Activated CD8-positive, alpha-beta memory T cell treated with anti-CD3 and anti-CD28 coated beads, Interleukin-2, amount 50 U/mL, for 48 hours (primary cell): ENCODE data around the gene MX1.

Experiments used
- DNase-seq: peaks from one replicate; pipeline ENCODE4 v3.0.0-alpha.2; 2020

Gene MX1

DNA sequence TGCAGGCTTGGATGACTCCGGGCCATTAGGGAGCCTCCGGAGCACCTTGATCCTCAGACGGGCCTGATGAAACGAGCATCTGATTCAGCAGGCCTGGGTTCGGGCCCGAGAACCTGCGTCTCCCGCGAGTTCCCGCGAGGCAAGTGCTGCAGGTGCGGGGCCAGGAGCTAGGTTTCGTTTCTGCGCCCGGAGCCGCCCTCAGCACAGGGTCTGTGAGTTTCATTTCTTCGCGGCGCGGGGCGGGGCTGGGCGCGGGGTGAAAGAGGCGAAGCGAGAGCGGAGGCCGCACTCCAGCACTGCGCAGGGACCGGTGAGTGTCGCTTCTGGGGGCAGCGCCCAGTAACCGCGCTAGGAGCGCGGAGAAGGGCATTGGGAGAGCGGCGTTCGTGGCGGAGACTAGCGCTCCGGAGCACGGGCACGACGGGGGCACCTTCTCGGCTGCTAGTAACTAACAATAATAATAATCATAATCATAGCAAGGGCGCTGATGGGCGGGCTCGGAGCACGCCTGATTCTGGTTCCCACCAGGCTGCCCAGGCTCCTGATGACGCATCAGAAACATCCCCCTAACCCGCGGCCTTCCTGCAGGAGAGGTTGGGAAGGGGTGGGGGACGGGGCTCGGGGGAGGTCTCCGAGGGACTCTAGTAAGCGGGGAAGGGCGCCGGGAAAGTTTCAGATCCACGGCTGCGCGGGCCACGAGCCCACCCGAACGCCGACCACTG is at the start of gene MX1:
TSS of gene MX1 (plus strand) at position 286 of the 722 bp plus-strand sequence. CDS start 5,832 bp downstream, outside the sequence.
- peak; percentile 90 for DNase-seq

GRCh38 chr21:41377715-41378114 is 48.3 kb upstream of the MX1 start:
- no peak for DNase-seq

DNA sequence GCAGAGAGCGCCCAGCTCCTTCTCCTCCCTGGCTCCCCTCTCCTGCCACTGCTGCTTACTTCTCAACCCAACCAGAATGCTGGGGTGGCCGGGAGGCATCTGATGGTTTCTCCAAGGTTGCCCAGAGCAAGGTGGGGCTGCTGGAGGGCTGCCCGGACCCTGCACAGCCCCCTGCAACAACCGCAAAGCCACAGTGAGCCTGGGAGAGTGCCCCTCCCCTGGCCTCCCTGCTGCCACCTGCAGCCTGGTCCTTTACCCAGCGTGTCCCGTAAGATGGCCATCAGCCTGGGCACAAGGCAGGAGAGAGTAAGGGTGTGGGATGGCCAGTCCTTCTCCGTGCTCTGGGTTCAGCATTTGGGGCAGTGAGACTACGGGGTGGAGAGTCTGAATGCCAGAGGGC is 47.2 kb upstream of the MX1 start:
- DNase-seq = no peak

GRCh38 chr21:41379901-41380300 is 46.1 kb upstream of the MX1 start:
- DNase-seq = no peak

DNA sequence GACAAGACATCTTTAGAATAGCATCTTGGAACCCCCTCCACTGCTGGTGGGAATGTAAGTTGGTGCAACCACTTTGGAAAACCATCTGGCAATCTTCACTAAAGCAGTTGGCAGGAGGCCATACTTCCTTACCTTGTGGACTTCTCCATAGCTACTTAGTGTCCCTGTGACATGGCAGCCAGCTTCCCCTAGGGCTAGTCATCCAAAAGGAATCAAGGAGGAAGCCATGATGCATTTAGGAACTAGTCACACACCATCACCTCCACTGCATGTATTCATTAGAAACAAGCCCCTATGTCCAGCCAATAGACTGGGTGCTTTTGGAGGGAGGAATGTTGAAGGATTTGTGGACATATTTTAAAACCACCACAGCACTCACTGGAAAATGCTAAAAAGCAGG is 44.3 kb upstream of the MX1 start:
- no peak for DNase-seq

DNA sequence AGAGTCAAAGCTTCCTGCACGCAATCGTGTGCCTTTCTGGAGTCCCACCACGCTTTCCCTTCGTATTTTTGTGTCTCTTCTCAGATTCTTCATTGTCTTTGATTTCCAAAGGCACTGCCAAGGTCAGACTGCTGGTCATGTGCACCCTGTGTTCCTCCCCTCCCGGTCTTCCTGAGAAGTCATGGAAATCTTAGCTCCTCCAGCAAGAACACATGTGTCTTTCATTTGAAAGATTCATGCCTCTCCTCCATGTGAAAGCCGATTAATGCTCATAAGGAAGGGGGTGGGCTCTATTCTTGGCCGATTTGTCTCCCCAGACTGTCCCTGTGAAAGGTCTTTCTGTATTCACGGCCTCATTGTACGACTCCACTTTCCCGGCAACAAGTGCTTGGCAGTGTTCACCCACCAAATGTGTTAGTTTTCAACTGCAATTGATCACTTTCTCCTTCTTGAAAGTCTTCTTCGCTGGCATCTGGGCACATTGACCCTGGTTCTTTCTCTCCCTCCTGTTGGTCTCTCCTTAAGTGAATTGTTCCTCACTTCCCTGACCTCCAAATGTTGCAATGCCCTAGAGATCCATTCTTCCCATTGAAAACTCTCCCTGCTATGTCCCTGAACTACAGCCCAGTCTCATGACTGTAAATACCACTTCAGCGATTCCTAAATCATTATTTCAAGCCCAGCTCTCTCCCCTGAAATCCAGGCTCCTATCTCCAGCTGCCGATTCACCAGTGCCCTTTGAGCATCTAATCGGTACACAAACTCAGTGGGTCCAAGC is 38.8 kb upstream of the MX1 start:
- DNase-seq = no peak

- no peak for DNase-seq
Measured at GRCh38 chr21:41387824-41388223, 38.2 kb upstream of the MX1 start.

DNA sequence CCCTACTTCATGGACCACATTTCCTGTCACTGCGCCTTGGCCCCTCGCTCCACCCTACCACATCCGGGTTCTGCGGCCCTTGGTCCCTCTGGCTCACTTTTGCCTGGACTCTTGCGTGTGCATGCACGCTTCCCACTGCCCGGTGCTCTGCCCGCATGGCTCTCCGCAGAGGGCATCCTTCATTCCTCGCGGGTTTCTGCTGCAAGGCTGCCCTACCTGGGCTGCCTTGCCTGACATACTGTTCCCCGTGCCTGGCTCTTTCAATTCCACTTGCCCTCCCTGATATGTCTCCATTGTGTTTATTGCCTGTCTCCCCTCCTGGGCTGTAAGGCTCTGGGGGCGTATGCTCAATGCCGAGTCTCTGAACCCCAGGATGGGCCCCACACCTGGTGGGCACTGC is 37.8 kb upstream of the MX1 start:
- DNase-seq = no peak

DNA sequence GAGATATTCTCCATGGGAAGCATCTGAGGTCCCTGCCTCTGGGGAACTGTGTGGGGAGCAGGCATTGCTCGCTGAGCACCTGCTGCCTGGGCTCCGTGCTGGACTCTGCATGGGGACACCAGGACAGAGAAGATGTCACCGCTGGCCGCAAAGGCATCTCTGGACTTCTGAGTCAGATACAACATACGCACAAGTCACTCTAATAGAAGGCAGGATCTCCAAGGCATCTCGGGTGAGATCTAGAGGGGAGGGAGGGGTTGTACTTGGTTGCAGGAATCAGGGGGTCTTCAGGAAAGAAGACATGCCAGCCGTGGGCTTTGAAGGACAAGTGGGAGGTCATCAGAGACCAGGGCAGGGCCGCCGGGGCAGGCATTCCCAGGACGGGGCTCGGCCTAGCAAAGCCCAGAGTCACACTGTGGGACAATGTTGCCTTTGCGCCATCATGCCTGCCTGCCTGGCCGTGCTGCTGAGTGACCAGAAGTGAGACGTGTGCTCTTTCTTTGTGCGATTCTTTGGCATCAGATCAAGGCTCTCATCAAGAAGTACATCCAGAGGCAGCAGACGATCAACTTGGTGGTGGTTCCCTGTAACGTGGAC is 35.9 kb upstream of the MX1 start:
- DNase-seq = no peak

GRCh38 chr21:41393876-41394465 is 32.1 kb upstream of the MX1 start:
- no peak for DNase-seq

- DNase-seq = no peak
Measured at GRCh38 chr21:41396558-41397075, 29.4 kb upstream of the MX1 start.

GRCh38 chr21:41397471-41397891 is 28.6 kb upstream of the MX1 start:
- no peak for DNase-seq

- DNase-seq = no peak
Measured at GRCh38 chr21:41398251-41398650, 27.8 kb upstream of the MX1 start.

DNA sequence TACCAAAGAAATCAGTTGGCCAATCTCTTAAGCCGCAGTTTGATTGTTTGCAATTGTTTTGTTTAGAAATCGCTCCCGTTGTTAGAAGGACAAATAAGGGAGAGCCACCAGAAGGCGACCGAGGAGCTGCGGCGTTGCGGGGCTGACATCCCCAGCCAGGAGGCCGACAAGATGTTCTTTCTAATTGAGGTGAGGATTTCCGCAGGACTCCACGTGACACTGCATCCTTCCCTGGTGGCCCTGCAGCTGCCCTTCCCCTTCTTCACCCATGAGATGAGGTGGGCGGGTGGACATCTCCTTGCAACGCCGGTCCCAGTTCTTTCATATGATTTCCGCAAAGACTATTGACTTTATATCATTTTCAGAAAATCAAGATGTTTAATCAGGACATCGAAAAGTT is 27.2 kb upstream of the MX1 start:
- no peak for DNase-seq

GRCh38 chr21:41399246-41399800 is 26.7 kb upstream of the MX1 start:
- DNase-seq = no peak

- no peak for DNase-seq
Measured at GRCh38 chr21:41402231-41402630, 23.8 kb upstream of the MX1 start.

GRCh38 chr21:41402796-41403195 is 23.2 kb upstream of the MX1 start:
- no peak for DNase-seq

- no peak for DNase-seq
Measured at GRCh38 chr21:41403331-41403730, 22.7 kb upstream of the MX1 start.

DNA sequence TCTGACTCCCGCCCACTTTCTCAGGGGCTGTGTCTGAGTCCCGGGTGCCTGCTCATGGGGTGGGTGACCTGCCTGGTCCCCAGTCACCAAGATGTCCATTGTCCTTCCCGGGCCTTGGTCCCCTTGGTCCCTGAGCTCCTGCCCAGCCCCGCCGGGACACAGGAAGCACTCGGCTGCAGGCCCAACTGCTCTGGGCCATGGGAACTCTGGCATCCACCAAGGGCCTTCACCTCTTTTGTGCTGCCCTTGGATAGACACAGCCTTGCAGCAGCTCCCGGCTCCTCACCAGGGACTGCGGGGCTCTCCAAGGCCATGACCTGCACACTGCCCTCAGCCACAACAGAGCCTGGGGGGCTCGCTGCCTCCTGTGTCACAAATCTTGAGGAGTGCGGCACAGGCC is 22.1 kb upstream of the MX1 start:
- DNase-seq = no peak

DNA sequence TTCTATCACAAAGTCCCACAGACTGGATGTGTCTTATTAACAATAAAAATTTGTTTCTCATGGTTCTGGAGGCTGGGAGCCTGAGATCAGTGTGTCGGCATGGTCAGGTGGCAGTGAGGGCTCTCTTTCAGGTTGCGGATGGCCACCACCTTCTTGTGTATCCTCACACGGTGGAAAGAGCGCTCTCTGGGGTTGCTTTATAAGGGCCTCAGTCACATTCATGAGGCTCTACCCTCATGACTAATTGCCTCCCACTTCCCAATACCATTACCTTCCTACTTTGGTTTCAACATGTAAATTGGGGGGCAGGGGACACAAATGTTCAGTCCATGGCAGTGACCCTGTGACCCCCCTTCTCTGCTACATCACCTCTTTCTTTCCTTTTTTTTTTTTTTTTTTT is 20.7 kb upstream of the MX1 start:
- DNase-seq = no peak

DNA sequence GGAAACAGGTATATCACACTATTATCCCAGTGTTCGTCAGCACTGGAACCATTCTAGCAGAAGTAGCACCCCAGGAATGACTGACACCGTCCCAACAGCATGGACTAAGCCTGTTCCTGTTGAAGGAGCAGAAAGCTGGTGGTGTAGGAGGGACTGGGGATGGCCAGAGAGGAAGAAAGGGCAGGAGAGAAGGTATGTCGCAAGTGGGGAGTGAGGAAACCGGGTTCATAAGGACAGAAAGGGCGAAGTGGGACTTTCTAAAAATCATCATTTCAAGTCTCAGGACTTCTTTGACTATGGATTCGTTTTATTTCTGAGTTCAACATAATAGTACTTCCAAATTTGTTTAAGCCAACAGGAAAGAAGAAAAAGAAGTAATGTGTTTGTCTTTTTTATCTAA is 19.7 kb upstream of the MX1 start:
- no peak for DNase-seq

DNA sequence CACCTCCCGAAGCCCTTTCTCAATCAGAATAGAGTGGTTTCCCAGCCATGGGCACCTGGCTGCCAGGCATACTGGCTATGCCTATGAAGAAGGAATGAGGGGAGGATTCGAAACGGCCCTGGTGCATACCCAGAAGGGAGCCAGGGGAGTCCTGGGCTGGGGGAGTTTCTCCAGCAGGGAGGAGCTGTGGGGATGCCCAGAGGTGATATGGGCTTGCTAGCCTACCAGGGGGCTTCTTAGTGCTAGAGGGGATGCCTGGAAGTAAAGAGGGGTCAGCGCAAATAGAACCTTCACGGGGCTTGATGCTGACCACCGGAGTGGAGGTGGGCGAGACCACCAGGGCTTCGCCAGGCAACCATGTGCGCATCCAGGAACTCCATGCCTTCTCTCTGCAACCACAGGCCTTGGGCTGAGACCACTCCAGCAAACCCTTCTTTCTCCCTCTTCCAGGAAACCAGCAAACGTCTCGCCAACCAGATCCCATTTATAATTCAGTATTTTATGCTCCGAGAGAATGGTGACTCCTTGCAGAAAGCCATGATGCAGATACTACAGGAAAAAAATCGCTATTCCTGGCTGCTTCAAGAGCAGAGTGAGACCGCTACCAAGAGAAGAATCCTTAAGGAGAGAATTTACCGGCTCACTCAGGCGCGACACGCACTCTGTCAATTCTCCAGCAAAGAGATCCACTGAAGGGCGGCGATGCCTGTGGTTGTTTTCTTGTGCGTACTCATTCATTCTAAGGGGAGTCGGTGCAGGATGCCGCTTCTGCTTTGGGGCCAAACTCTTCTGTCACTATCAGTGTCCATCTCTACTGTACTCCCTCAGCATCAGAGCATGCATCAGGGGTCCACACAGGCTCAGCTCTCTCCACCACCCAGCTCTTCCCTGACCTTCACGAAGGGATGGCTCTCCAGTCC is 18.2 kb upstream of the MX1 start:
- DNase-seq = no peak
